Erythroblast (primary cell): ENCODE results near the gene NUDT21.

Experiments used
- DNase-seq, 2 experiments: peaks; one replicate each; lab custom pipeline; 2025; lab: John Stamatoyannopoulos, UW
- GATA1 ChIP-seq: IDR thresholded peaks from 2 replicates; pipeline ENCODE4 v1.6.1; 2011; ENCODE audit warnings: low read depth, mild to moderate bottlenecking, control low read depth, low read length, moderate library complexity
- POLR2A ChIP-seq: IDR thresholded peaks from 2 replicates; pipeline ENCODE4 v1.6.1; 2011; ENCODE audit warnings: mild to moderate bottlenecking, low read length

Gene NUDT21

GRCh38 chr16:56450275-56450985, 702 bp downstream of the NUDT21 start:
- TF ChIP-seq POLR2A (no peak), GATA1 (no peak)
- peak; percentile 41 to 69 for DNase-seq

- TF ChIP-seq GATA1, result no peak
- no peak for TF ChIP-seq POLR2A
- no peak for DNase-seq
These were observed 3.1 kb downstream of the NUDT21 start for GRCh38 chr16:56448005-56448404.

GRCh38 chr16:56447286-56447685, 3.8 kb downstream of the NUDT21 start:
- no peak for TF ChIP-seq GATA1
- TF ChIP-seq POLR2A, result no peak
- no peak for DNase-seq

GRCh38 chr16:56438038-56438437, 13.1 kb downstream of the NUDT21 start:
- peak; percentile 59 to 82 for DNase-seq
- TF ChIP-seq POLR2A (no peak), GATA1 (no peak)

GRCh38 chr16:56436258-56436657, 14.9 kb downstream of the NUDT21 start:
- DNase-seq, result no peak
- no peak for TF ChIP-seq POLR2A
- TF ChIP-seq GATA1, result no peak

GRCh38 chr16:56428091-56428490, 23.0 kb downstream of the NUDT21 start:
- DNase-seq, result peak in 1 of 2 experiments; percentile 28
- TF ChIP-seq GATA1 (no peak), POLR2A (no peak)

GRCh38 chr16:56426585-56426984, 24.5 kb downstream of the NUDT21 start:
- TF ChIP-seq GATA1 (no peak), POLR2A (no peak)
- DNase-seq, result peak in 1 of 2 experiments; percentile 15

- DNase-seq, result peak; percentile 91 to 95
- TF ChIP-seq GATA1 (no peak), POLR2A (peak; percentile 18)
These were observed 25.7 kb downstream of the NUDT21 start, which contains the start of gene AMFR for GRCh38 chr16:56425439-56425832. AMFR (minus strand) TSS chr16:56425545; CDS start chr16:56425327, 218 bp downstream.

GRCh38 chr16:56424791-56425438, 26.2 kb downstream of the NUDT21 start:
- no peak for TF ChIP-seq GATA1
- peak; percentile 22 for TF ChIP-seq POLR2A
- DNase-seq, result peak; percentile 66 to 76

GRCh38 chr16:56424404-56424764, 26.7 kb downstream of the NUDT21 start:
- peak in 1 of 2 experiments; percentile 57 for DNase-seq
- no peak for TF ChIP-seq GATA1
- TF ChIP-seq POLR2A, result no peak

- DNase-seq, result peak; percentile 67 to 86
- TF ChIP-seq POLR2A (no peak), GATA1 (no peak)
These were observed 27.3 kb downstream of the NUDT21 start for GRCh38 chr16:56423584-56424403.

GRCh38 chr16:56422896-56423441, 28.2 kb downstream of the NUDT21 start:
- TF ChIP-seq GATA1 (no peak), POLR2A (no peak)
- peak in 1 of 2 experiments; percentile 14 for DNase-seq

- no peak for DNase-seq
- TF ChIP-seq GATA1 (no peak), POLR2A (no peak)
These were observed 29.0 kb downstream of the NUDT21 start for GRCh38 chr16:56421976-56422669.
